ENCODE data around the gene CDH11.
A peak's percentile ranks its signal among the peaks of the same experiment; 100 is the strongest.

The CDH11 gene

DNA sequence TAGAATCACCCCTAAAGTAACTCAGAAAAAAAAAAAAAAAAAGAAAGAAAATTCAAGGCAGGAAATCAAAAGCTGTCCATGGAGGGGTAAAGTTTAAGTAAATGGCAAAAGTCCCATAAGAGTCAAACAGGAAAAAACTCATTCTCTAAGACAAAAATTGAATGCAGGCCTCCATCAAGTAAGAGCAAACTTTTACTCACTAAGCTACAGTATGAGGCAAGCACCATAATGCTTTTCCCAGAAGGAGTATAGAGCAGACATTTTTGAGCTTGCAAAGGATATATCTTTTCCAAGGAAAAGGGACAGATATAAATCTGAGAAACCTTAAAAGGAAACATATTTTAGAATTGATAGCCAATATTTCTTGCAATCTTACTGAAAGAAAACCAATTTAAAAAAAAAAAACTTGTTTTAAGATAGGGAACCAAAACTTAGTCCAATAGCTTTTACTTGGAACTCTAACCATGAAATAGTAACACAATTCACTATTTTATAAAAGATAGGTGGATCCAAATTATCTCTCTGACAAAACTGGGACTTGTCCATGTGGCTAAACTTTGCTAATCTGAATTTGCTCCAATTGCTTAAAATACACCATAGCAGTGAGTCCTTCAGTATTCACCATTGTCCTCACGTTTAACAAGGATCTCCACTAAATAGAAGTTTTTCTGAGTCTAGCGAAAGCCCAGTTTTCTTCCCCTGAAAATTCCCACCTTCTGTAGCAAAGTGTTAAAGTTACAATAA, 99.8 kb downstream of the CDH11 start:
- no peak for DNase-seq

DNA sequence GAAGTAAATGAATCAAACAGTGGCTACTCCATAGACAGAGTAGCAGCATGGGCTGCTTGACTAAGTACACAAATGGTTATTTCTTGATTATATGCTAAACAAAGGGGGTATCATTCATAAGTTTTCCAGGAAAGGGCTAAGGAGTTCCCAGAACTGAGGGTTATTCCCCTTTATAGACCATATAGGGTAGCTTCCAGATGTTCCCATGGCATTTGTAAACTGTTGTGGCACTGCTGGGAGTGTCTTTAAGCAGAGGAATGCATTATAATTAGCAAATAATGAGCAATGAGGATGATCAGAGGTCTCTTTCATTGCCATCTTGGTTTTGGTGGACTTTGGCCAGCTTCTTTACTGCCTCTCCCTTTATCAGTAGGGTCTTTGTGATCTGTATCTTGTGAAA, 105.1 kb downstream of the CDH11 start:
- DNase-seq = no peak

DNA sequence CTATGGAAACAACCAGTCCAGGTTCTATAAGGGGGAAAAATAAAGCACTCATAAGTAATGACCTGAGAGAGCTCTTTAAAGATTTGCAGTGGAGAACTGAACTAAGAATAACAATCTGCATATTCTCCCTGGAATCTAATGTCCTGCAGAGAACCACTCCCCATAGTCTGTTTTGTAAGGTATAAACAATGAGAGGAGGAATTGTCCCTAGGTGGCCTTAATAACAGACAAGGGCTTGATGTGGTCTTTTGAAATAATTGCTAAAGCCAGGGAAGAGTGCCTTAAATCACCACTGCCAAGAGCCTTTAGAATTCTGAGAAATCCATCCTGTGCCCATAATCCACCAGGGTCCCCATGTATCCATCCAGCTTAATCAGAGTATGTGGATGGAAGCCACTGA, 106.3 kb downstream of the CDH11 start:
- DNase-seq = no peak

DNA sequence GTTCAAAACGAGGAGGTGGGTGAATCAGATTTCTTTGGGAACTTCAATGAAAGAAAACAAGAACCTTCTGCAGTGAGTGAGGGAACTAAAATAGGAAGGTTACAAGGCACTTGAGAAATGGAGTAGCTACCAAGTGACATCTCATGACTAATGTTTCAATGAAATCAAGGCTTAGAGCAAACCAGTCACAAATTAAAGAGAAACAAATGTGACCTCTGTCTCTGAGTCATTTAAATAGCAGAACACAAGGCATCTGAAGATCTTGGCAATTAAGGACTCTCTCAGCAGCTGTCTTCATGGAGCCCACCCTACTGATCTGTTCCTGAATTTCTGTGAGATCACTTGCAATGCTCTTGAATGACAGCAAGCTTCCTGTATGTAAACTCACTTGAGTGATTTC, 109.5 kb downstream of the CDH11 start:
- no peak for DNase-seq

DNA sequence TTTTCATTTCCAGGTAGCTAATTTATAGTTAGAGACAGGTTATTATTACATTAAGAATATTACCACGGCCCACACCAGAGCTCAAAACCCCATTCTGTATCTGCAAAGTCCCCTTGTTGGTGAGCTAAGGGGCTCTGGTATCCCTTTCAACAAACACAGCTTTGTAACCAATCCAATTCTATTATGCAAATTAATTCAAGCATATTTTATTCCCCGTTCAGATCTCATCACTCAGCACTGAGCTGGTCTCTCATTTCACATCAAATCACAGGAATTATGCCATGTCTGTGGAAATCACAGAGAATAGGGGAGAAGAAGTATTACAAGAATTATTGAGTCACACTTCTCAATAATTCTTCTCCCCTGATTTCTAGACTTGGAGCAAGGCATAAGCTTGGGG, 111.7 kb downstream of the CDH11 start:
- no peak for DNase-seq

DNA sequence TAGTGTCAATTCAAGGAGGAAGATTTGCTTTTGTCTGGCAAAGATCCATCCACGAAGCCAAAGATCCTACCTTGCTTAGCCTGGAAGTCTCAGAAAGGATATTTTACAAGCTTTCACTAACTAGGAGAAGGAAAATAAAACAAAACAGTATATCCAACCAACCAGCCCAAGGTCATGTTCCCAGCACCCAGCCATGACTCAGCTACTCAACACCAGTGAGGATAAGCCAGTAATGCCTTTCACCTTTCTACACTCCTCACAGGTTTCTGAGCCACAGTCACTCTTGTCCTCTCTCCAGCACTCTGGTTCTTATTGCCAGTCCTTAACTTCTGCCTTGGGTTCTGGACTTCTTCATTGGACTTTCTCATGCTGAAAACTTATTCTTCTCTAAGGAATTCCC, 116.2 kb downstream of the CDH11 start:
- DNase-seq = no peak

DNA sequence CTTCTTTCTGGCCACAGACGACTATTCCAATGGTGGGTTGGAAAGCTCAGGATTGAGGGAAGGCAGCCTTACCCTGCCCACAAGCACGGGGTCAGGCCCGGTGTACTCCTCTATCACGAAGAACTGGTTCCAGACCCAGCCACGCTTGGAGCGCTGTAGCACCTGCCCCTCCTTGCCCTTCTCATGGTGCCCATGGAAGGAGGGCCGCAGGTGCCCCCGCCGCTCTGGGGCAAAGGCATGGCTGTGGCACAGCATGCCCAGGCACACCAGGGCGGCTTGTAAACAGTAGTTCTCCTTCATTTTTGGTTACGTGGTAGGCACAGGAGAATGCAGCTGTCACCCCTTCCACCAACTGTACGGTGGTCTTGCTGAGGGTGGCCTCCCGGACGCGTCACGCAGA, 117.3 kb downstream of the CDH11 start:
- DNase-seq = no peak

DNA sequence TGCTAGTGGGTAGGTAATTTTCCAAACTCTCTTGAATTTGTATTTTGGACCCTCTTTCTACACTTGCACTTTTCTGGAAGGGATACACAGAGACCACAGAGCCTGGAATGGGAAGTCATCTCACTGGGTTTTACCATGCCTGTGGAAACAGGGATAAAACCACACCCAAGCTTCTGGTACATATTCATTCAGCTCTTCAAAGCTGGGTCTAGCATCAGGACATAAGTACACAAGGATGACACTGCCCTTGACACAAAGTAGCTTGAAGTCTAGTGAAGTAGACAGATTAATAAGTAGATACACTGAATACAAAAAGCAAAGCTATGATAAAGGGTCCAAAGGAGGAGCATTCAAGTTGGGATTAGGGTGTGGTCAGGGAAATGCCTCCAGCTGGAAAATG, 118.2 kb downstream of the CDH11 start:
- DNase-seq = no peak

DNA sequence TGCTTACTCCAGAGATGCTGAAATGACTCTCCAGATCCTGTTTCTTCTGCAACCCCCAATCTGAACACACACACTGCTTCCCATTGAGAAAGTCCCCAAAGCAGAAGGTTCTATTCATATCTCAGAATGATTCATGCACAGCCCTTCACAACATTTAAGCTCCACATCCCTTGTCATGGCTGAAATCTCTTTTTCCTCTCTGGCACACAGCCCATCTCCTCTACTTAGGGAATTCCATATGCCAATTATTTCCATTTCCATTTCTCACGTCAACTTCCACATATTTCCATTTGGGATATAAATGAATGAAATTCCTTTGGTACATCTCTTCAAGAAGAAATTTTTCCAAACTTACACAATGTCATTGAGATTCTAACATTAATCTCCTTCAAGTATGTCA, 119.6 kb downstream of the CDH11 start:
- no peak for DNase-seq

DNA sequence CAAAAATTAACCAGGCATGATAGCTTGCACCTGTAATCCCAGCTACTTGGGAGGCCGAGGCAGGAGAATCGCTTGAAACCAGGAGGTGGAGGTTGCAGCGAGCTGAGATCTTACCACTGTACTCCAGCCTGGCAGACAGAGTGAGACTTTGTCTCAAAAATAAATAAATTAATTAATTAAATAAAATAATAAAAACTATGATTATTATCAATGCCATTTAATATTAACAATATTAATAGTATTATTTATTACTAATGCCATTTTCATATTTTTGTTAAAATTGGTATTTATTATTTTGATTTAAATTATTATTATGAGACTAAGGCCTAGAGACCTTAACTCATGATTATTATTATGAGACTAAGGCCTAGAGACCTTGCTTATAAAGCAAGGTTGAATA, 121.2 kb downstream of the CDH11 start:
- DNase-seq = no peak

DNA sequence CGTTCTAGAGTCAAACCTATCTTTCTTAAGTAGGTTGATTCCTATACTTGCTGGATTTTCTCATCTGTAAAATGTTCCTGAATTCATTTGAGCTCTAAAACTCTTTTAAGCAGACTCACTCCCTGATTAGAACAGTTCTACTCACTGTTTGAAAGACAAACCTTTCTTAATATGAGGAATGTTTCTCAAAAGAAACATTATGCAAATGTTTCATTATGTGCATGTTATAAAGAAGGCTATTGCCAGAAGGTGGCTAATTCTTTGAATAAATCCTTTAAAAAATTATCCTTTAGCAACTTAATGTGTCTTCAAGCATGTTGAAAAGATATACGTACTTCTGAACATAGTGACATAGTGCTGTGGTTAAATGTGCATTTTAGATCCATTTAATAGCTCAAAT, 124.1 kb downstream of the CDH11 start:
- no peak for DNase-seq

DNA sequence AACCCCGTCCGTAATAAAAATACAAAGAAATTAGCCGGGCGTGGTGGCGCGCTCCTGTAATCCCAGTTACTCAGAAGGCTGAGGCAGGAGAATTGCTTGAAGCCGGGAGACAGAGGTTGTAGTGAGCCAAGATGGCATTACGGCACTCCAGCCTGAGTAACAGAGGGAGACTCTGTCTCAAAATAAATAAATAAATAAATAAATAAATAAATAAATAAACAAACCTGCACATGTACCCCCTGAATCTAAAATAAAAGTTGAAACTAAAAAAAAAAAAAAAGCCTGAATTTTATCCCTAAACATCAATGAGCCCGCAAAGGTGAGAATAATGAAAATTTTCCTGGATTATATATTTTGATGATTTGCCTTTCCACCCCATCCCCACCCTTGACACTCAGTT, 124.7 kb downstream of the CDH11 start:
- no peak for DNase-seq

DNA sequence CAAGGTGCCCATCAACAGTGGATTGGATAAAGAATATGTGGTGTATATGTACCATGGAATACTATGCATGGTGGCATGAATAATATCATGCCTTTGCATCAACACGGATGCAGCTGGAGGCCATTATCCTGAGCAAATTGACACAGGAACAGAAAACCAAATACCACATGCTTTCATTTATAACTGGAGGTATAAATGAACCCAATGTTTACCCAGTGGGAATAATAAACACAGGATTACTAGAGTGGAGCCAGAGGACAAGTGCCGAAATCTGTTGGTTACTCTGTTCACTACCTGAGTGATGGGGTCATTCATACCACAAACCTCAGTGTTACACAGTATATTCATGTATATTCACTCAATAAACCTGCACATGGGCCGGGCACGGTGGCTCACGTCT, 125.2 kb downstream of the CDH11 start:
- DNase-seq = no peak

DNA sequence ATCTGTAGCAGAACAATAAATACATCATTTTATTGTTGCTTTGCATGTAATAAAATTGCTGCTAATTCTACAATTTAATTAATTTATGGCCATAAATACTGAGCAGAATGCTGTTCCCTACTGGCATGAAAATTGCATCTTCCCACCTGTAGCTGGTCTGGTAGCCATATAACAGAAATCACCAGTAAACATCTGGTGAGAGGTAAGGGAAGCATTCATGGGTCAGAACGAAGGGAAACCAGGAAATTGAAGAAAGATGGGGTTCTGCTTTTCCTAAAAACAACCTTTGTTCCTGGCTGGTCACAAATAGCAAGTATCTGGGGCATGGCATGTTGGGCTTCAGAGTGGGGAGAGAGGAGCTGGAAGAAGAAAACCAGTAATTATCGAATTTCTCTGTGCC, 128.4 kb downstream of the CDH11 start:
- DNase-seq = no peak

DNA sequence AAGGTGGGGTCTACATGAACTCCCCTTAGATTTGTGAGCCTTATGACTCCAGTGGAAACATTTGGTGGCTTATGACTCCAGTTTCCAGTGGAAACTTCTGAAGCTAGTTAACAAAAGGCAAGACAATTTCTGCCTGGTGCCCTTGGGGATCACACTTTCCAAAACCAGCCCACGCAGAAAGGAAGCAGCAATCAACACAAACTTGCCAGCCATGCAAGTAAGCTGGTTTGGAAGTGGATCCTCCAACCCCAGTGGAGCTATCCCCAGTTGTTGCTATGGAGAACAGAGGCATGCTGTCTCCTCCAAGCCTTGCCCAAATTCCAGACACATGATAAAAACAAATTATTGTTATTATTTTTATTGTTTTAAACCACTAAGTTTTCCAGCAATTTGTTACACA, 130.9 kb downstream of the CDH11 start:
- DNase-seq = no peak

DNA sequence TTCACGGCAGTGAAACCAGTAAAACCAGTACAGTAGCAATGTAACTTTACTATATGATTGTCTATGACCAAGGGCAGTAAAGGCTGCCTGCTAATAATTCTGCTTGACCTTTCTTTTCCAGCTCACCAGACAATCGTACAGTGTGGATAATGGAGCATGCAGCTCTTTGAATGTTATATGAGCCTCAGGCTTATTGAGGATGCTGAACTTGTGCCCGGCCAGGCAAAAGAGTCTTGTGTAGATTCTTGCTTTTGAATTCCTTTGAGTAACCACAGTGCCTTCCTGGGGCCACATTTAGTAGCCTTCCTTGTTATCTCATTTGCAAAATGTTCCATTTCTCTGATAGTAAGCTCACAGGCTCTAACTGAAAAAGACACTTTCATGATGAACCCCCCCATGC, 131.8 kb downstream of the CDH11 start:
- no peak for DNase-seq

DNA sequence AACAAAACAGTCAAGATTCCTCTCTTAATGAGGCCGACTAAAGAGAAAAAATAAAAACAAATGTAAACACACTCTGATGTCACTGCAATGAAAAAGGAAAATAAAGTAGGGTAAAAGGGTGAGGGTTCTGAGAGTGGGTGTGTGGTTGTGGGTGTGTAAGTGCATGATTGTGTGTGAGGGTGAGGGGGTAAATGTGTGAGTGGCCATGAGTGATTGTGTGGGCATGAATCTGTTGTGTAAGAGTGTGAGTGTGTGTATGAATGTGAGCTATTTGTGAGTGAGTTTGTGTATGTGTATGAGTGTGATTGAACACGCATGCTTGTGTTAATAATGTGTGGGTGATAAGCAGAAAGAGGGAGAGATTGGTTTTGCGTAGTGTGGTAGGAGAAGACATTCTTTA, 132.8 kb downstream of the CDH11 start:
- DNase-seq = no peak

DNA sequence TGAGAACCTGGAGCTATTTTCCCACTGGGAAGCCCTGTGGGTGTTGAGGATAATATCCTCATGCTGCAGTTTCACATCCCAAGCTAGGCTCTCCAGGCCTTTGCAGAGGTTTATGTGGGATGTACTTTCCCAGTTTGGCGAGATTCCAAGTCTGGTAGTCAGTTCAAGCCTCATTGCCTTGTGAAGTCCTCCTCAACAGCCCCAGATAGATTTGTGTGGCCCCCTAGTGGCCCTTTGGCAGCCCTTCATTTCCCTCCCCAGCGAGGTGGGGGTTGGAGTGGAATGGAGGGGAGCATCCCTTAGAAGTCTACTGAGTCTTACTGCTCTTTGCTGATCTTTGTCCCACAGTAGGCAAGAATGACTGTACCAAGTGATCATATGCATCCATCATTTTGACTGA, 137.9 kb downstream of the CDH11 start:
- DNase-seq = peak; percentile 83

DNA sequence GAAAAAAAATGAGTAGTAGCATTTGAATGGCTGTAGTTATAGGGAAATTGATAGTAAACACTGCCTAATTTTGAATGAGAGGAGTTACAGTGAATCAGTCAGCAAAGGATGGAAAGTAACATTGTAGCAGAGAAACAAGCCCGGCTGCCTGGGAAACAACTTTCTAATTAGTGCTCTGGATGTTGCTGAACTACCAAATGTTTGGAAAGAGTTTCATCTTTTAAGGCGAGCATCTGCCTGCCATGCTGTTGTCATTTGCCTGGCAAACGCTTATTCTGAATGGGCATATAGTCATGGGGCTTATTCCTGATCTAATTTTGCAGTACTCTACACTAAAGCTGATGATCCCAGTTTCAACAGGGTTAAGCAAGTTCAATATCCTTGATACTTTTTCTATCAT, 138.6 kb downstream of the CDH11 start:
- DNase-seq = no peak

DNA sequence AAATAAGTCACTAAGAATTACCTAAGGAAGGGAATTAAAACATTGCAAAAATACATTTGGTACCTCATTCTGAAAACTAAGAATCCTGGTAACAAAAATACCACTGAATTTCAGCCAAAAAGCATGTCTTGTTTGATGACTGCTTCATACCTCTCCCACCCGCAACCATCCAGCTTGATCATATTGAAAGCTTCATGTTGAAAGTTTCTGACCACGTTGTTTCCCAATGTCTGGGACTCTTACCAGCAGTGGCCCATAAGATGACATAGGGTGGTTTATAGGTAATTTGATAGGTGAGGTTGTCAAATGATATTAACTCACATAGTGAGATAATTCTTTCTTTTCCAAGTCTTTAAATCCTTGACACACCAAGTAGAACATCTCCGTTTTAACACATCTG, 139.3 kb downstream of the CDH11 start:
- no peak for DNase-seq

DNA sequence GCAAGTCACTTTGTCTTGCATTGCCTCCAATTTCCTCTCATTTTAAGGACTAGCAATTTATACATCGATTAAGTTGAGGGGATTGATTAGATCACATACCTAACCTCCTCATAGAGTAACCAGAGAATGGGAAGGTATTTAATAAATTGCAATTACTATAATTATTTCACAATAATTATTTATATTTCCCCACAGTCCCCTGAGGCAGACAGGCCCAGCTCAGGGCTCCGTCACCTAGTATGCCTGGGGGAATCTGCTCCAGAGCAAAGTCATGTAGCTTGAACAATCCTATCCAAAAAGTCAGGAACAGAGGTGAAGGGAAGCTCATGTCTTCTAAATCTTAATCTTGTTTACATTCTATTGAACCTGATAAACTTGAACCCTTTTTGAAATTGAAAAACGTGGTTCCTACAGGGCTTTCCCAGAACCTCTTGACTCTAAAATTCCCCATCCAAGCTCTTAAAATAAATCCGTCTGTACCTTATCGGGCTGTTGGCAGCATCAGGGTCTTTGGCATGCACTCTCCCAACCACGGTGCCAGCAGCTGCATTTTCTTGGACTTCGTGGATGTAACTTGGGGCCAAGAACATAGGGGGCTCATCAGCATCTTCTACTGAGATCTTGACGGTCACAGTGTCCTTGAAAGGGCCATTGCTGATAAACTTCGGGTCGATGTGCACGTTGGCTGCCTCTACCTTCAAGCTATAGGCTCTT, 140.1 kb downstream of the CDH11 start:
- no peak for DNase-seq

DNA sequence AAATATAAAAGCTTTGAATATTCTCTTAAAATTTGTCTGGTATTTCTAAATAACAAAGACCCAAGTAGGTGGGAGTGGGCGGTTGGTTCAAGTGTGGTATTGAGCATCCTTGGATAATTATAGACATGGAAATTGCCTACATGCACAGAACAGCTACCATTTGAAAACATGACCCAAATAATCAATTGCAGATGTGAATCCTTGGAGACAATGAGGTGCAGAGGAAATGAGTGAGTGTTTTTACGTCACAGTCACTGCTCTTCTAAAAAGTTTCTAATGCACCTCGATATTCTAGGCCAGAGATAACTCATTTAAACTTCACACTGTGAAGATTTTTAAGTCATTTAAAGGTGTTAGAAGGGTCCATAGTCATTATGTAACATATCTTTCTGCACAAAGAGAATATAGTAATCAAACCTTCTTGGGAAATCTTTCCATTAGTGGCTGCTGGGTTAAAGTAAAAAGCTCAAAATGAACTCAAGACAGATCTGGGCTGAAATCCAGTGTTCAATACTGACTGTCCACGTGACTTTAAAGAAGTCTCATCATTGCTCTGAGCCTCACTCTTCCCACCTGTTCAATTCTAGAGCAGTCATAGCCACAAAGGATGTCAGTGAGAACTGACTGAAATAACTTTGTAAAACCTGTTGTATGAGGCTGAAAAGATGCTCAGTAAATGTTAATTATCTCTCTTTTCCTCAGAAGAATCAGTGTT, 144.5 kb downstream of the CDH11 start:
- no peak for DNase-seq

DNA sequence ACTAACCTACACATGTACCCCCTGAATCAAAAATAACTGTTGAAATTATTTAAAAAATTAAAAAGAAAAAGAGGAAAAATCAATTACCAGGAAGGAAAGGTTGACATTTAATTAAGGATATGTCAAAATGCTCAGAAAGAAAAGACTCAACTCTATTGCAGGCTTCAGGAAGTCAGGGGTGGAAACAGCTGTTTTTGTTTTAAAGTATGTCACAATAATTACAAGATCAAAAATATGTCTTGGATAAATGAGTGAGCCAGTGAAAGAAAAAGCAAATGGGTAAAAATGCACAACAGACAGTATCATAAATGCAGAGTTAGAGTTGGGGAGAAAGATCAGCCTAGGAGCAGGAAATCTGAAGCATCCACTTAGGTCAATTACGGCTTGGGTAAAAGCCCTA, 146.0 kb downstream of the CDH11 start:
- no peak for DNase-seq

DNA sequence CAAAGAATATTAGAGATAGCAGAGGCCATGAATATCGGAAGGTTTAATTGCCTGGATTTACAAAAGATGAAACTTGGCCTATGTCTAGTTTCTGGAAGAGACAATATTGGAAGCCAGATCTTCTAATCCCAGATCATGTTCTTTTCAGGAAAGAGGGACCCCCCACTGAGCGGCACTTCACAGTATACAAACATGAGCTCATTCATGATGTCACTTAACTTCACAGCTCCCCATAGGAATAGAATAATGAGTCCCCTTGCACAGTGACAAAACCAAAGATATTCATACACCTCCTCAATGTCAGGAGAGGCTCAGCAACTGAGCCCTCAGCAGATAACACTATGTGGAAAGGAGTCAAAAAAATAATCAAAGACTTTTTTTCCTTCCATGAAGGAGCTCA, 147.5 kb downstream of the CDH11 start:
- DNase-seq = no peak
